SK-N-SH treated with all-trans-retinoic acid at 6 μM for 48 hours (cell line): ENCODE results near the gene PIEZO1.

Source experiments
- ATAC-seq: fragments of 200-7000 bp; cut with Tn5 transposase; 3 replicates; pipeline ENCODE4 v1.9.1; 2020; ENCODE audit warnings: mild to moderate bottlenecking, moderate library complexity
- BACH2 ChIP-seq: fragments of 250-450 bp; sonication (Bioruptor Pico); IDR thresholded peaks from 2 replicates; pipeline ENCODE4 v1.9.0; 2021; ENCODE audit warnings: mild to moderate bottlenecking, borderline replicate concordance
- CSRNP3 ChIP-seq: fragments of 250-450 bp; sonication (Bioruptor Pico); IDR thresholded peaks from 2 replicates; pipeline ENCODE4 v1.5.1; 2021; ENCODE audit warnings: mild to moderate bottlenecking, moderate library complexity
- ESRRG ChIP-seq: fragments of 250-450 bp; sonication (Bioruptor Pico); IDR thresholded peaks from 2 replicates; pipeline ENCODE4 v1.6.1; 2021; ENCODE audit warnings: mild to moderate bottlenecking
- GLIS3 ChIP-seq: fragments of 250-450 bp; sonication (Bioruptor Pico); IDR thresholded peaks from 2 replicates; pipeline ENCODE4 v1.5.0; 2020; ENCODE audit warnings: mild to moderate bottlenecking, moderate library complexity
- ISL1 ChIP-seq: fragments of 250-450 bp; sonication (Bioruptor Pico); IDR thresholded peaks from 2 replicates; pipeline ENCODE4 v2.1.2; 2022; ENCODE audit warnings: mild to moderate bottlenecking, moderate library complexity
- OSR1 ChIP-seq: fragments of 250-450 bp; sonication (Bioruptor Pico); IDR thresholded peaks from 2 replicates; pipeline ENCODE4 v1.8.0; 2022; ENCODE audit warnings: moderate library complexity, mild to moderate bottlenecking, inconsistent platforms
- PATZ1 ChIP-seq: fragments of 250-450 bp; sonication (Bioruptor Pico); IDR thresholded peaks from 2 replicates; pipeline ENCODE4 v1.8.0; 2020; ENCODE audit warnings: mild to moderate bottlenecking, moderate library complexity, borderline replicate concordance
- POU6F1 ChIP-seq: fragments of 250-450 bp; sonication (Bioruptor Pico); IDR thresholded peaks from 2 replicates; pipeline ENCODE4 v1.8.0; 2021; ENCODE audit warnings: low read depth, mild to moderate bottlenecking, moderate library complexity, borderline replicate concordance
- RARB ChIP-seq: fragments of 250-450 bp; sonication (Bioruptor Pico); IDR thresholded peaks from 2 replicates; pipeline ENCODE4 v1.8.0; 2021; ENCODE audit warnings: mild to moderate bottlenecking, moderate library complexity
- TCF4 ChIP-seq: fragments of 250-450 bp; sonication (Bioruptor Pico); IDR thresholded peaks from 2 replicates; pipeline ENCODE4 v1.8.0; 2021; ENCODE audit warnings: mild to moderate bottlenecking, moderate library complexity, borderline replicate concordance
- TOX ChIP-seq: fragments of 250-450 bp; sonication (Bioruptor Pico); IDR thresholded peaks from 2 replicates; pipeline ENCODE4 v1.8.0; 2021; ENCODE audit warnings: mild to moderate bottlenecking, moderate library complexity, borderline replicate concordance
- TSHZ2 ChIP-seq: fragments of 250-450 bp; sonication (Bioruptor Pico); IDR thresholded peaks from 2 replicates; pipeline ENCODE4 v1.5.0; 2020; ENCODE audit warnings: mild to moderate bottlenecking, moderate library complexity
- ZC3H10 ChIP-seq: fragments of 250-450 bp; sonication (Bioruptor Pico); IDR thresholded peaks from 2 replicates; pipeline ENCODE4 v1.5.1; 2021; ENCODE audit warnings: mild to moderate bottlenecking, moderate library complexity
- ZFP3 ChIP-seq: fragments of 250-450 bp; sonication (Bioruptor Pico); IDR thresholded peaks from 2 replicates; pipeline ENCODE4 v1.5.0; 2020; ENCODE audit warnings: mild to moderate bottlenecking, moderate library complexity
- ZNF565 ChIP-seq: fragments of 450-650 bp; formaldehyde crosslinking; conservative IDR thresholded peaks from 2 replicates; pipeline ENCODE4 v1.5.0; 2020; ENCODE audit warnings: low read depth, mild to moderate bottlenecking, moderate library complexity
- ZNF8 ChIP-seq: fragments of 450-650 bp; formaldehyde crosslinking; IDR thresholded peaks from 2 replicates; pipeline ENCODE4 v1.5.0; 2020; ENCODE audit warnings: mild to moderate bottlenecking, moderate library complexity

The PIEZO1 gene

GRCh38 chr16:88747588-88748301 is 37.3 kb downstream of the PIEZO1 start (continued):
- TF ChIP-seq TSHZ2 (CRISPR knock-in tag): no peak
- TF ChIP-seq GLIS3 (CRISPR knock-in tag): no peak
- no peak for TF ChIP-seq TCF4 (CRISPR knock-in tag)
- no peak for TF ChIP-seq ZC3H10
- TF ChIP-seq OSR1 (CRISPR knock-in tag): no peak
- TF ChIP-seq CSRNP3: no peak
- TF ChIP-seq RARB (CRISPR knock-in tag): no peak

GRCh38 chr16:88746506-88746905 is 38.5 kb downstream of the PIEZO1 start:
- no peak for TF ChIP-seq POU6F1
- TF ChIP-seq CSRNP3: no peak
- no peak for TF ChIP-seq ZNF8
- no peak for TF ChIP-seq ISL1 (CRISPR knock-in tag)
- no peak for TF ChIP-seq GLIS3 (CRISPR knock-in tag)
- TF ChIP-seq BACH2: no peak
- TF ChIP-seq ZFP3: no peak
- TF ChIP-seq ZNF565: no peak
- TF ChIP-seq RARB (CRISPR knock-in tag): no peak
- TF ChIP-seq ESRRG (CRISPR knock-in tag): no peak
- TF ChIP-seq TOX (CRISPR knock-in tag): no peak
- TF ChIP-seq PATZ1 (CRISPR knock-in tag): no peak
- TF ChIP-seq OSR1 (CRISPR knock-in tag): no peak
- no peak for TF ChIP-seq TSHZ2 (CRISPR knock-in tag)
- no peak for ATAC-seq
